Vagina (tissue), 2 donors: ENCODE data around the gene GNG4.

Experiments used
- CTCF ChIP-seq, 3 experiments: fragments of 450-650 bp in 2 of 3; fragments of 200-600 bp in 1 of 3; sonication (generic) in 1 of 3; IDR thresholded peaks; one replicate each; pipeline ENCODE4 v1.5.1; 2017 to 2019; ENCODE audit warnings: antibody characterized with exemption in 3 of 3, mild to moderate bottlenecking in 2 of 3, moderate library complexity in 2 of 3
- POLR2A ChIP-seq, 2 donors: fragments of 450-650 bp; IDR thresholded peaks; one replicate each; pipeline ENCODE4 v1.6.1; 2017; ENCODE audit warnings: antibody characterized with exemption in 2 of 2, mild to moderate bottlenecking in 2 of 2, moderate library complexity in 2 of 2
- POLR2AphosphoS5 ChIP-seq, 2 donors: sonication (generic); formaldehyde crosslinking; IDR thresholded peaks; one replicate each; pipeline ENCODE4 v1.9.0; 2017; ENCODE audit warnings: antibody characterized with exemption in 2 of 2, mild to moderate bottlenecking in 2 of 2, low read depth in 1 of 2; ENCODE audit not compliant: insufficient read depth in 1 of 2

- no peak for TF ChIP-seq CTCF (IDR thresholded peaks at IDR 0.05)
- no peak for TF ChIP-seq POLR2A (IDR thresholded peaks at IDR 0.05)
- TF ChIP-seq POLR2AphosphoS5 (IDR thresholded peaks at IDR 0.05; ENCODE audit: insufficient read depth in 1 of 2, low read depth in 1 of 2) = no peak
These were observed 124.3 kb downstream of the GNG4 start for GRCh38 chr1:235525314-235525713.
